Measurements from ENCODE around the gene KITLG. TPM values are rescaled to one million over a fixed set of nuclear protein-coding genes. Genes with fewer than 3 reads are reported as not detected.

Gene KITLG
- total RNA-seq, 1 experiment from 2014 or later = not detected

DNA sequence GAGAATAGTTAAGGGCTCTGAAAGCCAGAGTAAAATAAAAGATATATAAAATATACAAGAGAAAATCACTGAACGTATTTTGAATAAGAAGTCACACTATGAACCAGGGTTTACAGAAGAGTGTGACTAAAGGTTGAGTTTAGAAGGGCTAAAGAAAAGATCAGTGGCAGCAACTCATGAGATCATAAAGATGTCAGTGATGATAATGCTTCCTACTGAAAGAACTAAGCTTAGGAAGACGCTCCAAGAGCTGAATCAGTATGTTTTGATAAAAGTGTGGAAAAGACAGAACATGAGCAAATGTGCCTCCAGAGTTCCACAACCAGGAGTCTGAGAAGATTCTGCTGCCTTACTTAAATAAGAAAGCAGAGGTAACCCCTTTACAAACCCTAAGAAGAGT is 74.6 kb downstream of the KITLG start:
- Histone ChIP-seq H2AFZ (ENCODE audit: low read length) (no peak overlapping the region), H3K27me3 (ENCODE audit: low read length) (no peaks in the 10 kb centered on the region), H4K20me1 (ENCODE audit: insufficient read depth, low read depth, low read length) (no peaks in the 10 kb centered on the region), H3K4me2 (ENCODE audit: low read depth, low read length, poor library complexity, severe bottlenecking) (no peak overlapping the region), H3K36me3 (ENCODE audit: insufficient read depth, low read length) (no peaks in the 10 kb centered on the region), H3K9me3 (ENCODE audit: low read length) (no peaks in the 10 kb centered on the region), H3K4me1 (ENCODE audit: low read length) (no peaks in the 10 kb centered on the region), H3K9me2 (replicated peaks; ENCODE audit: insufficient read depth, low read length) (no peaks in the 10 kb centered on the region), H3K27ac (ENCODE audit: low read length) (no peak overlapping the region), H3K4me3 (ENCODE audit: low read length) (no peak overlapping the region), H3K79me2 (ENCODE audit: low read length) (no peaks in the 10 kb centered on the region), H3K9ac (ENCODE audit: low read length) (no peak overlapping the region)
- no peak for DNase-seq

DNA sequence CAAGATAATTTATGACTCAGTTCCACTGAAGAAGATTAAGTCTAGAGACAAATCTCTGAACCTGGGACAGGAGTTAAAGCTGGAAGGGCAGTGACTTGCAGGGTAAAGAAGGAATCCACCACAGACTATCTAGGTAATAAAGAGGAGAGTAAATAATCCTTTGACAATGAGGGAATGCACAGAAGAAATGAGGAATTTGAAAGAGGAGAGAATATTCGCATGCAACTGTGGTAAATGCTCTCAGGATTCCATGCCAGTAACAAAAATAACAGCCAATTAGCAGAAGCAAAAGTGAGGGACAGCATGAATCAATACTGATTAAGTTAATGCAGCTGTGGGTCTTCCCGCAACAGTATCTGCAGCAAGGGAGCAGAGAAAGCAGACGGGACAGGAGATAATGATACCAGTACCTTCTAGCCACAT is 77.0 kb downstream of the KITLG start:
- Histone ChIP-seq H3K9me3 (ENCODE audit: low read length) (no peaks in the 10 kb centered on the region), H3K4me3 (ENCODE audit: low read length) (no peak overlapping the region), H3K36me3 (ENCODE audit: insufficient read depth, low read length) (no peaks in the 10 kb centered on the region), H3K27ac (ENCODE audit: low read length) (no peak overlapping the region), H3K9me2 (replicated peaks; ENCODE audit: insufficient read depth, low read length) (no peaks in the 10 kb centered on the region), H4K20me1 (ENCODE audit: insufficient read depth, low read depth, low read length) (no peaks in the 10 kb centered on the region), H3K79me2 (ENCODE audit: low read length) (no peaks in the 10 kb centered on the region), H3K27me3 (ENCODE audit: low read length) (no peaks in the 10 kb centered on the region), H3K4me1 (ENCODE audit: low read length) (no peaks in the 10 kb centered on the region), H2AFZ (ENCODE audit: low read length) (no peak overlapping the region), H3K4me2 (ENCODE audit: low read depth, low read length, poor library complexity, severe bottlenecking) (no peak overlapping the region), H3K9ac (ENCODE audit: low read length) (no peak overlapping the region)
- DNase-seq = no peak

DNA sequence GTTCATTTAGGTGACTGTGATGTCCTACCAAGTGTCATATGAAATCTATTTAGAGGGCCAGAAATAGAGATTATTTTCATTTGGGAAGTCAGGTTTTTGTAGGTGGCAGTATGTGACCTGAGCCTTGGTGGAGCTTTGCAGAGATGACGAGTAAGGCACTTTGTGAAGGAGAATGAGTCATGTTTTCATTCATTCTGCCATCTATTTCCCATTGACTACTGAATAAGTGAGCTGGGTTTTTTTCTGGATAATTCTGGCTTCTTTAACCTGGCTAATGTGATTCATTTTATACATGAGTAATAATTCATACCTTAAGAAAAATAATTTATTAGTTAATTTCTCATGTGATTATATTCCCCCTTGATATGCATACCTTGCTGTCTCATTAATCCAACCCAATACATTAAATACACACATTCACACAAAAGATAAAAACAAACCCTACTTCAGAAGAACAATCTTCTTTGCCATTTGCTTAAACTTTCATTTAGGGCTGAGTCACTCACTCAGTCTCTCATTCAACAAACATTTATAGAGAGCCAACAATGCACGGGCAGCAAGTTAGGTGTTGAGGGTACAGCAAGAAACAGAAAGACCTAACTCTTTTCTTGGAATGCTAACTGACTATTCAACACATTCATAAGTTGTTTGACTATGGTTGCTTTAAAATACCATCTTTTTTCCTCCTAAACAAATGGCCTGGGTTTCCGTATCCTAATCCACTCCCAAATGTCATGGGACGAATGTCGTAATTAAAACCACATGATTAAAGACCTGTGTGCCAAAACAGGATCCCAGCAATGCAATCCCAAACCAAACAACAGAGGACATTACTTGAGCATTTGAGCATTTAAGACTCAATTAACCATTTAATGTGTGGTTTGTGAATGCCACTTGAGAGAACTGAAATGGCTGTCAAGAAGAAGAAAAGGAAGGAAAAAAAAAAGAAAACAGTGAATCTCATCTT is 78.0 kb downstream of the KITLG start:
- H3K79me2 ChIP-seq (ENCODE audit: low read length) = no peaks in the 10 kb centered on the region
- no peak overlapping the region for H3K4me2 ChIP-seq (ENCODE audit: low read depth, low read length, poor library complexity, severe bottlenecking)
- H3K36me3 ChIP-seq (ENCODE audit: insufficient read depth, low read length) = no peaks in the 10 kb centered on the region
- no peak overlapping the region for H3K9ac ChIP-seq (ENCODE audit: low read length)
- H2AFZ ChIP-seq (ENCODE audit: low read length) = no peak overlapping the region
- no peaks in the 10 kb centered on the region for H3K9me3 ChIP-seq (ENCODE audit: low read length)
- H3K4me1 ChIP-seq (ENCODE audit: low read length) = no peaks in the 10 kb centered on the region
- H3K27ac ChIP-seq (ENCODE audit: low read length) = no peak overlapping the region
- H3K4me3 ChIP-seq (ENCODE audit: low read length) = no peak overlapping the region
- H3K9me2 ChIP-seq (replicated peaks; ENCODE audit: insufficient read depth, low read length) = no peaks in the 10 kb centered on the region
- no peaks in the 10 kb centered on the region for H4K20me1 ChIP-seq (ENCODE audit: insufficient read depth, low read depth, low read length)
- DNase-seq = no peak
- no peaks in the 10 kb centered on the region for H3K27me3 ChIP-seq (ENCODE audit: low read length)

DNA sequence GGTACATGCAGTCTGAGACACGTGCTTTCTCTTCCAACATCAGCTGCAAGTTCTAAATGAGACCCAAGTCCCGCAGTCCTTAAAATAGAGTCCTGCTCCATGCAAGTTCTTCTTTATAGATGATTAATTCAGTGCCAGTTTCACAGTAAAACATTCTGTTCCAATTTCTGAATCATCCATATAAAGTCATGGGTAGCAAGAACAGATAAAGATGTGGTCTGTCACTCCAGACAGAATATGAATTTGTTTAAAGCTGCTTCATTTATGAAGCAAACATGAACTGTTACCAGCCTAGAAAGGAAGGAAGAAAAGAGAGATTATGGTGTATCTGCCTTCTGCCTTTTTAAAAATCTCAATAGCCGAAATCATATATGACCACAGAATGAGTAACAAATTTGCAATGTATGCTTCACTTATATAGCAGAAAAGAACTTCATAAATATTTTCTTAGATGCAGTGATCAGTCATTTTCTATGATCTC is 83.3 kb downstream of the KITLG start:
- Histone ChIP-seq H3K36me3 (ENCODE audit: insufficient read depth, low read length) (no peaks in the 10 kb centered on the region), H3K9me3 (ENCODE audit: low read length) (no peaks in the 10 kb centered on the region), H4K20me1 (ENCODE audit: insufficient read depth, low read depth, low read length) (no peaks in the 10 kb centered on the region), H3K4me1 (ENCODE audit: low read length) (no peaks in the 10 kb centered on the region), H3K79me2 (ENCODE audit: low read length) (no peaks in the 10 kb centered on the region), H3K9me2 (replicated peaks; ENCODE audit: insufficient read depth, low read length) (no peaks in the 10 kb centered on the region), H3K4me3 (ENCODE audit: low read length) (no peak overlapping the region), H2AFZ (ENCODE audit: low read length) (no peak overlapping the region), H3K9ac (ENCODE audit: low read length) (no peak overlapping the region), H3K27me3 (ENCODE audit: low read length) (no peaks in the 10 kb centered on the region), H3K4me2 (ENCODE audit: low read depth, low read length, poor library complexity, severe bottlenecking) (no peak overlapping the region), H3K27ac (ENCODE audit: low read length) (no peak overlapping the region)
- DNase-seq = no peak

DNA sequence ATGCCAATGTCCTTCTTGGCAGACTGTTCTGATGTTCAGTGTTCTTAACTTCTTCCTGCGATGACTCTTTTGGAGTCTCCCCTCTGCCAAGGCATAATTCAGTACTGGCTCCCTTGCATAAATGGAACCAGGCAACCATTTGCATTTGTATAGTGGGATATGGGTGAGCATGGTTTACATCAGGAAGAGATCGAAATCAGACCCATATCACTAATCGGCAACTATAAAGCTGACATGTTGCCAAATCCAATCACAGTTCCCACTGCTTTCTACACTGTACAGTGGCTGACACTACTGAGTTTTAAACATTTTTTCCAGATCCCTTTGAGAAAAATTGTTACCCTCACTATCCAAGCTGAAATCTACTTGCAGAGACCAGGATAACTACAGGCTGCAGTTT is 83.8 kb downstream of the KITLG start:
- H4K20me1 ChIP-seq (ENCODE audit: insufficient read depth, low read depth, low read length) = no peaks in the 10 kb centered on the region
- H3K27me3 ChIP-seq (ENCODE audit: low read length) = no peaks in the 10 kb centered on the region
- no peaks in the 10 kb centered on the region for H3K9me2 ChIP-seq (replicated peaks; ENCODE audit: insufficient read depth, low read length)
- no peaks in the 10 kb centered on the region for H3K79me2 ChIP-seq (ENCODE audit: low read length)
- H3K9ac ChIP-seq (ENCODE audit: low read length) = no peak overlapping the region
- no peak for DNase-seq
- no peaks in the 10 kb centered on the region for H3K9me3 ChIP-seq (ENCODE audit: low read length)
- no peaks in the 10 kb centered on the region for H3K36me3 ChIP-seq (ENCODE audit: insufficient read depth, low read length)
- no peak overlapping the region for H3K27ac ChIP-seq (ENCODE audit: low read length)
- H2AFZ ChIP-seq (ENCODE audit: low read length) = no peak overlapping the region
- H3K4me2 ChIP-seq (ENCODE audit: low read depth, low read length, poor library complexity, severe bottlenecking) = no peak overlapping the region
- H3K4me3 ChIP-seq (ENCODE audit: low read length) = no peak overlapping the region
- H3K4me1 ChIP-seq (ENCODE audit: low read length) = no peaks in the 10 kb centered on the region

DNA sequence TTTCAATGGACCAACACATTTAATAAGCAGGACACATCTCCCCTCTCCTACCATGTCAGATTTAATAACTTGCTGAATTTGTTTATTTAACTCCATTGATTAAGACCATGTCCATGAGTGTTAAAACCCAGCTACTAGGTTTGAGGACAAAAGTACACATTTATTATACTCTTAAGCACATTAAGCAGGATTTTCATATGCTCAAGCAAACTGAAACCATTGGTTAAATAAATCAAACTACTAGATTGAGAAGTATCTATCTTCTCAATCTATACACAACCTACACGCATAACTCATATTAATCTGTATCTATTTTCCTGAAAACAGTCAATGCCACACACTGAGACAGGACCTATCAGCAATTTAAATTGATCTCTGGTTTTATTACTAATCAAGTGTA is 85.2 kb downstream of the KITLG start:
- no peaks in the 10 kb centered on the region for H4K20me1 ChIP-seq (ENCODE audit: insufficient read depth, low read depth, low read length)
- no peaks in the 10 kb centered on the region for H3K9me2 ChIP-seq (replicated peaks; ENCODE audit: insufficient read depth, low read length)
- H3K4me1 ChIP-seq (ENCODE audit: low read length) = no peaks in the 10 kb centered on the region
- H3K27ac ChIP-seq (ENCODE audit: low read length) = no peak overlapping the region
- H3K36me3 ChIP-seq (ENCODE audit: insufficient read depth, low read length) = no peaks in the 10 kb centered on the region
- no peak overlapping the region for H3K4me3 ChIP-seq (ENCODE audit: low read length)
- no peak overlapping the region for H2AFZ ChIP-seq (ENCODE audit: low read length)
- H3K79me2 ChIP-seq (ENCODE audit: low read length) = no peaks in the 10 kb centered on the region
- DNase-seq = no peak
- no peaks in the 10 kb centered on the region for H3K9me3 ChIP-seq (ENCODE audit: low read length)
- no peaks in the 10 kb centered on the region for H3K27me3 ChIP-seq (ENCODE audit: low read length)
- H3K4me2 ChIP-seq (ENCODE audit: low read depth, low read length, poor library complexity, severe bottlenecking) = no peak overlapping the region
- no peak overlapping the region for H3K9ac ChIP-seq (ENCODE audit: low read length)

DNA sequence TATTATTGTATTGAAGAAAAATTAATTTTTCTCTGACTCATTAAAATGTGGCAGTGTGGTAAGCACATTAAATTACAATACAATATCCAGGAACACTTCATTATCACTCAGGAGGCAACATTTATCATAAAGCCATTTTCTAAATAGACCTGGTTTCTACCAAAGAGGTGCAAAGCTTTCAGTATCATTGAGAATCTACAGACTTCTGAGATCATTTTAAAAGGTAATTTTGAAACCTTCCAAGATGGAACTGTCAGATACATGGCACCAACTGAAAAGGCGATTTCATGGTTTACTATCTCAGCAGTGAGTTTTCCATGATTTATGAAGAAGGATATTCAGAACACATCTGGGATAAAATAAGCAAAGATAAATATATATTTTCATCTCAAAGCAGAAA is 85.8 kb downstream of the KITLG start:
- no peaks in the 10 kb centered on the region for H3K9me3 ChIP-seq (ENCODE audit: low read length)
- no peaks in the 10 kb centered on the region for H3K79me2 ChIP-seq (ENCODE audit: low read length)
- no peak overlapping the region for H2AFZ ChIP-seq (ENCODE audit: low read length)
- H3K4me1 ChIP-seq (ENCODE audit: low read length) = no peaks in the 10 kb centered on the region
- no peaks in the 10 kb centered on the region for H3K36me3 ChIP-seq (ENCODE audit: insufficient read depth, low read length)
- H3K9ac ChIP-seq (ENCODE audit: low read length) = no peak overlapping the region
- no peaks in the 10 kb centered on the region for H3K9me2 ChIP-seq (replicated peaks; ENCODE audit: insufficient read depth, low read length)
- H3K27me3 ChIP-seq (ENCODE audit: low read length) = no peaks in the 10 kb centered on the region
- no peaks in the 10 kb centered on the region for H4K20me1 ChIP-seq (ENCODE audit: insufficient read depth, low read depth, low read length)
- no peak overlapping the region for H3K27ac ChIP-seq (ENCODE audit: low read length)
- H3K4me3 ChIP-seq (ENCODE audit: low read length) = no peak overlapping the region
- DNase-seq = no peak
- no peak overlapping the region for H3K4me2 ChIP-seq (ENCODE audit: low read depth, low read length, poor library complexity, severe bottlenecking)

DNA sequence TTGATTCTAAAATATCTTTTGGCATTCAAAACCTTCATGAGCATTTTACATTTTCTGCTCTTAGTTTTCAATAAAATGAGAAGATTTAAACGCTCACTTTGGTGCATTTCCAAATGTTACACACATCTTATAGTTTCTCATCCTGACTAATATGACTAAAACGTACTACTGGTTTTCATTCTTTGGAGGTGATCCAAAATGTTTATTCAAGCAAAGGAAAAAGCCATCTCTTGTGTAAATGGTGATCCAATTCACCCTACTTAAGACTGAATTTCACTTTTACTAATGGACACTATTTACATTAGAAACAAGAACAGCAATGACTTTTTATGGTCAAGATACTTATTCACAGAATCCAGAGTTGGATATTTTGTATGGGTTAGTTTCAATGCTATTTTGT is 86.6 kb downstream of the KITLG start:
- Histone ChIP-seq H3K4me3 (ENCODE audit: low read length) (no peak overlapping the region), H4K20me1 (ENCODE audit: insufficient read depth, low read depth, low read length) (no peaks in the 10 kb centered on the region), H3K4me1 (ENCODE audit: low read length) (no peaks in the 10 kb centered on the region)

More for the DNA sequence above, 86.6 kb downstream of the KITLG start:
- Histone ChIP-seq H3K36me3 (ENCODE audit: insufficient read depth, low read length) (no peaks in the 10 kb centered on the region), H3K27ac (ENCODE audit: low read length) (no peak overlapping the region), H3K9me3 (ENCODE audit: low read length) (no peaks in the 10 kb centered on the region), H3K27me3 (ENCODE audit: low read length) (no peaks in the 10 kb centered on the region), H3K9me2 (replicated peaks; ENCODE audit: insufficient read depth, low read length) (no peaks in the 10 kb centered on the region), H3K79me2 (ENCODE audit: low read length) (no peaks in the 10 kb centered on the region), H3K9ac (ENCODE audit: low read length) (no peak overlapping the region), H2AFZ (ENCODE audit: low read length) (no peak overlapping the region), H3K4me2 (ENCODE audit: low read depth, low read length, poor library complexity, severe bottlenecking) (no peak overlapping the region)
- DNase-seq = no peak
